ENCODE results near the gene BEND6.

DNA sequence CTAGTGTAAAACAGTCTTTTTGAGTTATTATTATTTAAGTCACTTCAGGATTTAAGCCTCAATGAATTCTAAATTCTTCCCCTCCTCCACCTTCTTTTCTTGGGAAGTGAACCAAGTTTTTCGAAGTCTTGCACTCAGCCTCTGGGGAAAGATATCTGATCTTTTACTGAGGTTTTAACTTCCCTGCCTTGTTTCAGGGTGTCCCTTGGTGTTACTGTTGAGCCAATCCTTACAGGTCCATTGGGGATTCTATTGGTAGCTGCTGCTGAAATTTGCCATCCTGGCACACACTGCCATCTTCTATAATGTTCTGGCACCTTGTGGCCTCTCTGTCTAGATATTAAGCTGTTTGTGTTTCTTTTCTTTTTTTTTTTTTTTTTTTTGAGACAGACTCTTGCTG lies 31.7 kb downstream of the BEND6 start:
- TF ChIP-seq, protein P1, sequence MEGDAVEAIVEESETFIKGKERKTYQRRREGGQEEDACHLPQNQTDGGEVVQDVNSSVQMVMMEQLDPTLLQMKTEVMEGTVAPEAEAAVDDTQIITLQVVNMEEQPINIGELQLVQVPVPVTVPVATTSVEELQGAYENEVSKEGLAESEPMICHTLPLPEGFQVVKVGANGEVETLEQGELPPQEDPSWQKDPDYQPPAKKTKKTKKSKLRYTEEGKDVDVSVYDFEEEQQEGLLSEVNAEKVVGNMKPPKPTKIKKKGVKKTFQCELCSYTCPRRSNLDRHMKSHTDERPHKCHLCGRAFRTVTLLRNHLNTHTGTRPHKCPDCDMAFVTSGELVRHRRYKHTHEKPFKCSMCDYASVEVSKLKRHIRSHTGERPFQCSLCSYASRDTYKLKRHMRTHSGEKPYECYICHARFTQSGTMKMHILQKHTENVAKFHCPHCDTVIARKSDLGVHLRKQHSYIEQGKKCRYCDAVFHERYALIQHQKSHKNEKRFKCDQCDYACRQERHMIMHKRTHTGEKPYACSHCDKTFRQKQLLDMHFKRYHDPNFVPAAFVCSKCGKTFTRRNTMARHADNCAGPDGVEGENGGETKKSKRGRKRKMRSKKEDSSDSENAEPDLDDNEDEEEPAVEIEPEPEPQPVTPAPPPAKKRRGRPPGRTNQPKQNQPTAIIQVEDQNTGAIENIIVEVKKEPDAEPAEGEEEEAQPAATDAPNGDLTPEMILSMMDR (IDR thresholded peaks at IDR 0.05) = no peak
- TF ChIP-seq EZH2 (IDR thresholded peaks at IDR 0.05; ENCODE audit: borderline replicate concordance, insufficient read depth, low read depth, low read length, poor library complexity, severe bottlenecking) = no peak

Data from B cell (primary cell).